ENCODE data around the gene ZNF330.

The ZNF330 gene

DNA sequence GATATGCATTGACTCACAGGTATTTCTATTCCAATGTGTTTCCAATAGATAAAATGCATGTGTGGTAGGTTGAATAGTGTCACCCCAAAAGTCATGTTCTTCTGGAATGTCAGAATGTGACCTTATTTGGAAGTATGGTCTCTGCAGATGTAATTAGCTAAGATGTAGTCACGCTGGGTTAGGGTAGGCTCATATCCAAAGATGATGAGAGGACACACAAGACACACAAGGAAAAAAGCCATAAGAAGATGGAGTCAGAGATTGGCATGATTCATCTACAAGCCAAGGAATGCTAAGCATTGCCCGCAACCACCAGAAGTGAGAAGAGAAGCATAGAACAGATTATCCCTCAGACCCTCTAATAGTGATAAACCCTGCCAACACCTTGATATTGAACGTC, 17.5 kb downstream of the ZNF330 start:
- DNase-seq = no peak

DNA sequence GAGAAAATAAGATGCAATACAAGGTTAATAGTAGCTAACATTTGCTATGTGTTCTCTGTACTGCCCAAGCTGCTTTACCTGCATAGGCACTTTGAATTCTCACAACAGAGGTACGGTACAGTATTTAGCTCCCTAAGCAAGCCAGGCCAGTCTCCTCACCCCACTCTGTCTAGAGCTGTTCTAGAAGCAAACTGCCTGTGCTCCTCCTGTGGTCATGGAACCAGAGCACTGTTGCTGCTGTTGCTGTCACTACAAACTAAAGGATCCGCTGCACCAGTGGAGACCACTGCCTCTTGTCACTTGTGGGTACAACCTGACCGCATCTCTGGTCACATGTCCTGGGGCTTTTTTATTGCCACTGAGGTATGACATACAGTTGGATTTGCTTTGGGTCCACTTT, 19.6 kb downstream of the ZNF330 start:
- no peak for DNase-seq

GRCh38 chr4:141240671-141241070, 20.0 kb downstream of the ZNF330 start:
- DNase-seq = no peak

- DNase-seq = no peak
Observed at GRCh38 chr4:141241986-141242385, 21.3 kb downstream of the ZNF330 start.

DNA sequence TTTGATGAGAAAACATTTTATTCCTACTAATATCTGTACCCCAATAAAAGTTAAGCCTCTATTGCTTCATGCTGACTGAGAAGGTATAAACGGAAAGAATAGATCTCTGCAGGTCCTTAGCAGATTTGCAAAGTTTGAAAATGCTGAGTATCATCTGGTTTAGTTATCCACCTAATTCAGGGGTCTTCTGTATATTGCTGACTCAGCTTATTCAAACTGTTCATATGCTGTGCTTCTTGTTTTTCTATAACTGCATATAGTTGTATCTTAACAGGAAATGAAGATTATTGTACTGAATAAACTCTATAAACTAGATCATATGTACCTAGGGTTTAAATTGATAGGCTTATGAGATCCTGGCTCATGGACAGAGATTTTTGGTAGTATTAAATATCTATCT, 23.7 kb downstream of the ZNF330 start:
- no peak for DNase-seq

- no peak for DNase-seq
Observed at GRCh38 chr4:141246243-141246642, 25.5 kb downstream of the ZNF330 start.

- DNase-seq = no peak
Observed at GRCh38 chr4:141246683-141247429, 26.2 kb downstream of the ZNF330 start.

GRCh38 chr4:141247430-141247780, 26.7 kb downstream of the ZNF330 start:
- no peak for DNase-seq

DNA sequence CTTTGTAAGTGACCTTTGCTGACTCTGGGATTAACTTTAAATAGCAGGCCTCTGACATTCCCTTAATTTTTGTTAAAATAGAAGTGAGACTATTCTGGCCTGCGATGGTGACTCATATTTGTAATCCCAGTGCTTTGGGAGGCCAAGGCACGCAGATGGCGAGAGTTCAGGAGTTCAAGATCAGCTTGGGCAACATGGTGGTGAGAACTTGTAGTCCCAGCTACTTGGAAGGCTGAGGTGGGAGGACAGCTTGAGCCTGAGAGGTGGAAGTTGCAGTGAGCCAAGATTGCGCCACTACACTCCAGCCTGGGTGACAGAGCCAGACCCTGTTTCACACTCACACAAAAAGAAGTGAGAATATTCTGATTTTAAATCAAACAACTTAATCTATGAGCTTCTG, 27.3 kb downstream of the ZNF330 start:
- DNase-seq = no peak

GRCh38 chr4:141248486-141248885, 27.8 kb downstream of the ZNF330 start:
- DNase-seq = no peak

DNA sequence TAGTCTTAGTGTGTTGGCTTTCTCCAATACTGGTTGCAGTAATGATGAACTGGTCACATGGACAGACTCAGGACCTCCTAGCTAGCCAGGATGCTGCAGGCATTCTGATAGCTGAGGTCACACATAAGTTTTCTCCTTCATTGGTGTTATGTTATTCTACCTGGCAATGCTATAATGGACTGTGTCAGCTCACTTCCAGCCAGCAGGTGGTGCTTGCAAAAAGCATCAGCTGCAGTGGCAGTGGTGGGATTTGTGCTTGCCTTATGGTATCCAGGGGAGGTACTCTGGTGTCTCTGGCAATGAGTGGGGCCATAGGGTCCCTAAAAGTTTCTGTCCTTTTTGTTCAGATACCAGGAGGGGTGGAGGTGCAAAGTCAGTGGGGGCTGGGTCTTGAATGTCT, 33.6 kb downstream of the ZNF330 start:
- no peak for DNase-seq

DNA sequence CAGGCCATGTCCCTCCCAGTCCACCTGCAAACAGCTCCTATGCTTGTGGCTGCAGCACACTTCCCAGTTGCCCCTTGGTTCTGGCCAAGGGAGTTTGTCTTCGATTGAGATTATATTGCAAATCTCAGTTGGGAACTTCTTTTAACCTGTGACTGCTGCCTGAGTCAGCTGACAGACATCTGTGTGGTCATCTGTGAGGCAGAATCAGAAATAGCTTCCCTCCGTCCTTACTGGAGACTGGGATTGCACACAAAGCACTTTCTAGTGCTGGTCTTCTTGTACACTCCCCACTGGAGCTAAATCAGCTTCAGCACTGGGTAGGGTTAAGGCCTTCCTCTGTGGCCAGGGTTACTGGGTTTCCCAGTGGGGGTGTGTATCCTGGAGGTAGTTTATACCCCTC, 34.3 kb downstream of the ZNF330 start:
- no peak for DNase-seq

GRCh38 chr4:141258558-141258957, 37.9 kb downstream of the ZNF330 start:
- no peak for DNase-seq

- DNase-seq = no peak
Observed at GRCh38 chr4:141275834-141276233, 55.1 kb downstream of the ZNF330 start.

DNA sequence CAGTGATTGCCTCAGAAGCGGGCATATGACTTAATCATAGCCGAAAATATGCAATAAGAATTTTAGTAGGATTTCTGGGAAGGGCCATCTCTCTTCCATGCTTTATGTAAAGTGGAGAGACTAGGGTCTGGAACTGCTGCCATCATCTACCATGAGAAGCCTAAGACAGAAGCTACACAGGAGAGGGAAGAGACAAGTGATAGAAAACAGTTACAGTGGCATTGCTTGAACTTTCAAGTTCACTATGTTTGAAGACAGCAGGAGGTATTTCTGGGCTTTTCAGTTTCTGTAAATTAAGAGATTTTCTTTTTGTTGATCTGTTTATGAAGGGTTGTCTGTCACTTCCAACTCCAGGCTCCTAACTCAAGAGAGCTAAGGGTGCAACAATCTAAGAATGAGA, 62.5 kb downstream of the ZNF330 start:
- DNase-seq = no peak

DNA sequence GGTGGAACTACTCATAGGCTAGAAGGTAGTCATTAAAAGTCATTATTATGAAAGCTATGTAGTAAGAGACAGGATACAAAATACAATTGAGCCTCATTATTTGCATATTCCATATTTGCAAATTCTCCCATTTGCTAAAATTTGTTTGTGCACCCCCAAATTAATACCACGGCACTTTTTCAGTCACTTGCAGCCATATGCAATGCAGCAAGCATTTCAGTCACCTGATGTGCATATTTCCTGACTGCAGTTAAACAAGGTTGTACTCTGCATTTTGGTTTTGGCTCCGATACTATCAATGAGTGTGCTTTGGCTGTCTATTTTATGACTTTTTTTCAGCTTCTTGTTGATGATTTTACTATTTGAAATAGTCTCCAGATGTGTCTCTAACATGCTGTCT, 62.9 kb downstream of the ZNF330 start:
- no peak for DNase-seq

Data from NCI-H446 treated with DMSO at 0.1 percent for 48 hours (cell line).